Upper lobe of left lung (tissue), 6 donors: ENCODE measurements around the gene MAP6D1. TPM values are rescaled to one million over a fixed set of nuclear protein-coding genes. Genes with fewer than 3 reads are reported as not detected.

Source experiments
- ATAC-seq, 2 donors: fragments of 200-7000 bp; cut with Tn5 transposase; one replicate each; pipeline ENCODE4 v1.9.1; 2022; ENCODE audit warnings: mild to moderate bottlenecking in 2 of 2, moderate library complexity in 2 of 2; ENCODE audit not compliant: low FRiP score in 2 of 2
- DNase-seq, 2 donors: peaks; one replicate each; pipeline ENCODE4 v3.0.0-alpha.2; 2019 to 2020
- H3K27ac ChIP-seq, 4 donors: fragments of 200-600 bp; sonication (generic); one replicate each; pipeline ENCODE4 v1.5.1; 2016 to 2019
- H3K27me3 ChIP-seq, 4 donors: fragments of 200-600 bp; sonication (generic); one replicate each; pipeline ENCODE4 v1.5.1; 2017 to 2019
- H3K36me3 ChIP-seq, 4 donors: fragments of 200-600 bp; sonication (generic); one replicate each; pipeline ENCODE4 v1.5.1; 2016 to 2019
- H3K4me1 ChIP-seq, 4 donors: fragments of 200-600 bp; sonication (generic); one replicate each; pipeline ENCODE4 v1.5.1; 2018 to 2019
- H3K4me3 ChIP-seq, 4 donors: fragments of 200-600 bp; sonication (generic); one replicate each; pipeline ENCODE4 v1.5.1; 2017 to 2019; ENCODE audit warnings: mild to moderate bottlenecking in 2 of 4, moderate library complexity in 1 of 4
- H3K9me3 ChIP-seq, 4 donors: fragments of 200-600 bp; sonication (generic); one replicate each; pipeline ENCODE4 v1.5.1; 2018 to 2019
- CTCF ChIP-seq, 6 experiments: fragments of 450-650 bp in 4 of 6; fragments of 200-600 bp in 2 of 6; sonication (generic) in 2 of 6; IDR thresholded peaks; one replicate each; pipeline ENCODE4 v1.5.1; 2016 to 2019; ENCODE audit warnings: antibody characterized with exemption in 6 of 6
- EP300 ChIP-seq, 4 donors: sonication (generic); formaldehyde crosslinking; IDR thresholded peaks; one replicate each; pipeline ENCODE4 v1.5.1; 2017; ENCODE audit warnings: antibody characterized with exemption in 4 of 4, control low read depth in 2 of 4
- POLR2A ChIP-seq, 4 donors: fragments of 450-650 bp; IDR thresholded peaks; one replicate each; pipeline ENCODE4 v1.5.1; 2016 to 2017; ENCODE audit warnings: antibody characterized with exemption in 4 of 4, mild to moderate bottlenecking in 2 of 4
- POLR2AphosphoS5 ChIP-seq, 2 donors: sonication (generic); formaldehyde crosslinking; IDR thresholded peaks; one replicate each; pipeline ENCODE4 v1.5.1; 2017; ENCODE audit warnings: antibody characterized with exemption in 2 of 2
- WGBS, 2 donors: methylation state at CpG; one replicate each; pipeline ENCODE4 v1.1.5; 2017 to 2018; 5-methylcytosine and 5-hydroxymethylcytosine counted together
- total RNA-seq, 6 donors: library from RNA; depleted of rRNA in 4 of 6; stranded (reverse); fragments of >200 nt in 4 of 6; gene quantifications; one replicate each; pipeline versions ENCODE4 v1.1.0 to v1.2.1, GENCODE V29; 2016 to 2021
- donor health status: DM: no; HTN: no; CAD: no; lungs with moderate emphysema.
- donor health status: DM: no; HTN: yes; CAD: no; lungs with severe emphysema.

The MAP6D1 gene
- total RNA-seq, 6 donors from 2014 or later = 0.89 to 2.8 (median 2.1) TPM; not detected in 1

DNA sequence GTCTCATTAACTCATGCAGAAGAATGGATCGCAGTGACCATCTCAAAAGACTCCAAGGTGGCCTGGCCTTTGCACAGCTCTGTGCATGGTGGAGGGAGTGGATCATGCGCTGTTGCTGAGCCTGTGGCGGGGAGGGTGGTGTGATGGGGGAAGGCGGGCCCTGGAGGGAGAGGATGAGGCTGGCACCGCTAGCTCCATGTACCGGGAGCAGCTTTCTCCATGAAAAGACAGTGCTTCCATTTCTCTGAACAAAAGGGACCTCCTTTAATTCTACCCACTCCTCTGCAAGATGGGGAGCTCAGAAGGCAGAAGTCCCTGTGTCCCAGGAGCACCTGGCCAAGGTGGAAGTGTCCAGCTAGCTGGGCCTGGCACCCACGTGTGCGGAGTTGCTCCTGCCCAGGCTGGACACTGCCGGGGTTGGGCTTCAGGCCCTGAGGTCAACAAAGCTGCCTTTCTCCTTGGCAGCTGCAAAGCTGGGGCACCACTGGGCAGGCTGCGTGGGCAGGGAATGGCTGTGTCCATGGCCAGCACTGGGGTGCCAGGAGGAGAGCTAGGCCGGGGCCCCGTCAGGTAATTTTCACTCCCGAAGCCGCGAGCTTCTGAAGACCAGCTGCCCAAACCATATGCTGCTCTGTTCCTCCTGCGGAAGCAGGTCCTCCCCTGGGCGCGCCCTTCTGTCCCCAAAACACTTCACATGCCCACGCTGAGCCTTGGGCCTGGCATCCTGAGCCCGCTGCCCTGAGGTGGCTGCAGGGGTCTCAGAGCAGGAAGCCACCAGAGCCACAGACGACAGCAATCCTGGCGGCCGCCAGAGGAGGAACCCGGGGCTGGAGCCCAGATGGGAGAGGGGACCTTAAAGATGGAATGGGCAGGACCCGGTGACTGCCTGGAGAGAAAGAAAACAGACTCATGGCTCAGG is 6.4 kb downstream of the MAP6D1 start:
- no peaks in the 10 kb centered on the region for H3K9me3 ChIP-seq
- H3K27me3 ChIP-seq = no peaks in the 10 kb centered on the region
- 89 to 96% methylated on average over 19 to 24 of the region's 25 CpGs for WGBS, 2 donors
- DNase-seq (peak in 1 of 2 donors; percentile 60), ATAC-seq (no peak)
- H3K36me3 ChIP-seq = peaks cover 0 to 8% (median 0%) of the 10 kb centered on the region in 4 donors
- no peak for TF ChIP-seq CTCF (IDR thresholded peaks at IDR 0.05)
- no peak overlapping the region for H3K4me3 ChIP-seq
- H3K27ac ChIP-seq = no peak overlapping the region
- no peaks in the 10 kb centered on the region for H3K4me1 ChIP-seq

DNA sequence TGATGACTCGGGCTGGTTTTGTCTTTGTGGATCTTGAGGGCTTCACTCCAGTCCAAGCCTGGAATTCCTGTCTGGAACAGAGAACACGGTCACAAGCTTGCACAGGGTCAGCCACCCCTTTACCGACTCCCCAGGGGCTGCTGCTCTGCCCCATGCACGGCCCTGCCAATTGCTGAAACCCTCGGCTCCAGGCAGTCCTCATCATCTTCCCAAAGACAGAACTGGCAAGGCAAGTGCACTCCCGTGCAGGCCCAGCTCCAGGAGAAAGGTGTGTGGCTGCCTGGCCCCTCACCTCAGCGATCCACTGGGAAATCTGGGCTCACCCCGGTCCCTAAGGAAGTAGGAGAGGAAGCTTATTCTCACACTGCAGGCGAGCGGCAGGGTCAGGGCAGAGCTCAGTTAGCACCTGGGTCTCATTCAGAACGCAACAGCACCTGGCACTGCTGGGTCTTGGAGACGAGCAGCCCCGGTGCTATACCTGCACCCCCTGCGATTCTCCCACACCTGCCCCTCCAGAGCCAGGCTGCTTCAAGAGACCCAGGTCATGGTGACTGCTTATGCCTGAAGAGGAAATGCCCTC is 7.2 kb downstream of the MAP6D1 start:
- no peaks in the 10 kb centered on the region for H3K9me3 ChIP-seq
- no peaks in the 10 kb centered on the region for H3K4me1 ChIP-seq
- ATAC-seq (peak in 1 of 2 donors; percentile 37), DNase-seq (peak in 1 of 2 donors; percentile 44)
- H3K27me3 ChIP-seq = no peaks in the 10 kb centered on the region
- 84 to 92% methylated on average over 7 to 14 of the region's 14 CpGs for WGBS, 2 donors
- TF ChIP-seq POLR2A (IDR thresholded peaks at IDR 0.05) (no peak), POLR2AphosphoS5 (IDR thresholded peaks at IDR 0.05) (no peak), CTCF (IDR thresholded peaks at IDR 0.05) (no peak), EP300 (IDR thresholded peaks at IDR 0.05) (no peak)
- peaks cover 0 to 14% (median 2%) of the 10 kb centered on the region in 4 donors for H3K36me3 ChIP-seq
- H3K27ac ChIP-seq = no peak overlapping the region
- H3K4me3 ChIP-seq = no peak overlapping the region

DNA sequence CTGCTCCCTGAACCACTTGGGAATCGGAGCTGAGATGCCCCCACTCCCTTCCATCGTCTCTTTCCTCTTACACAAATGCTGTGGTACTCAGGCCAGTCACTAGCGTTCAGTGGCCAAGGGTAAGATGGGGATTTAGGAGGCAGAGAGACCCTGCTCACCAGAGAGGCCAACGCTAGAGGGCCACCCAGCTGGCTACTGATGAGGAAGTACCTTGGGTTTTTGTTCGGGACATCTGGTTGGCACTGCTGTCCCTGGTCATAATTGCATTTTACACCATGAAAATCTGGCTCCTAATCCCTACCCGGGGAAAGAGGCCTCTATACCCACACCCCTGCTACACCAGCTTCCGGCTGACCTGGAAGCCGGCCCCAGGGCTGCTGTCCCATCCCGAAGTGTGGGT is 7.7 kb downstream of the MAP6D1 start:
- peaks cover 0 to 19% (median 2%) of the 10 kb centered on the region in 4 donors for H3K36me3 ChIP-seq
- WGBS, 2 donors = 95 to 98% methylated on average over 7 to 9 of the region's 9 CpGs
- no peaks in the 10 kb centered on the region for H3K27me3 ChIP-seq
- no peak overlapping the region for H3K4me3 ChIP-seq
- TF ChIP-seq CTCF (IDR thresholded peaks at IDR 0.05) = no peak
- no peak for TF ChIP-seq EP300 (IDR thresholded peaks at IDR 0.05)
- no peak for TF ChIP-seq POLR2A (IDR thresholded peaks at IDR 0.05)
- TF ChIP-seq POLR2AphosphoS5 (IDR thresholded peaks at IDR 0.05) = no peak
- H3K4me1 ChIP-seq = no peaks in the 10 kb centered on the region
- no peak for DNase-seq
- no peak for ATAC-seq
- no peak overlapping the region for H3K27ac ChIP-seq
- no peaks in the 10 kb centered on the region for H3K9me3 ChIP-seq

DNA sequence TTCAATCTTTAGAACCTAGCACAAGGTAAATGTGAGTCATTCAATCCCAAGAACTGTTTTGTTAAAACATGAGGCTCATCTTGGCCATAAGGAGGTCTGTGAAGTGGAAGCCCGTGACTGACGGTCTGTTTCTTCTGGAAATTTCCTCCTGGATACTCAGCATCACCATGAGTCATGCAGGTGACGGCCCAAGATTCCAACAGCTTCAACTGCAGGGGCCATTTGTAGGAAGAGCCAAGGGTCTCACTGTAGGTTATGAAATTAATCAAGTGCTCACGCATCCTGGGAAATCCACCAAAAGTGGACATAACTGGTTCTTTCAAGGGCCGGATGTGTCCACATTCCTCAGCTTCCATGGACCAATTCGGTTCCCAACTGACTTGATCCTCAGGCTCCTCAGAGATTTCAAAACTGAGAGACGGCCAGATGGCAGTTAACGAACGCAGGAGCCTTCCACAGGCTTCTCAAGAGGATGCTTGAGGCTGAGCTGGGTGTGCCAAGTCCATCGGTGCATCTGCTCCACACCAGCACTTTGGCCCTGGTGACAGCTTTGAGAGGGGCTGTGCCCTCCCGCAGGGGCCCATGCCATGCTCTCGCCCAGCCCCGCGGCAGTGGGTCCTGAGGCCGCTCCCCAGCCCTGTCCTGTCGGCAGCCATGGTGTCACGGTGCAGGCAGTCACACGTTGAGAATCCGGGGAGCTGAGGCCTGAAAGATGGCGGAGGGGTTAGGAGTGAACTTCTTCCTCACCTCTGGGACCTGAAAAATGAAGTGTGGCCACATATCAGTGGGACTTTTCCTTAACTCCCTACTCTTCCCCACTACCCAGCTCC is 8.5 kb downstream of the MAP6D1 start:
- Histone ChIP-seq H3K36me3 (peaks cover 0 to 24% (median 5%) of the 10 kb centered on the region in 4 donors), H3K27me3 (no peaks in the 10 kb centered on the region), H3K4me1 (no peaks in the 10 kb centered on the region), H3K27ac (no peak overlapping the region), H3K4me3 (no peak overlapping the region), H3K9me3 (no peaks in the 10 kb centered on the region)
- no peak for ATAC-seq
- 84 to 86% methylated on average over 19 to 20 of the region's 20 CpGs for WGBS, 2 donors
- TF ChIP-seq POLR2A (IDR thresholded peaks at IDR 0.05) (no peak), EP300 (IDR thresholded peaks at IDR 0.05) (no peak), CTCF (IDR thresholded peaks at IDR 0.05) (no peak)
- DNase-seq = peak in 1 of 2 donors; percentile 75
